Left cardiac atrium (tissue), 4 donors: Measurements from ENCODE around the gene BLVRA. TPM values are rescaled to one million over a fixed set of nuclear protein-coding genes. Genes with fewer than 3 reads are reported as not detected.
"Not testable (repeated sequence)": the region's sequence is repeated elsewhere in the genome, so short reads cannot be mapped to it uniquely, and the experiment has no call there.

Experiments used
- ATAC-seq, 2 donors: fragments of 200-7000 bp; cut with Tn5 transposase; one replicate each; pipeline ENCODE4 v1.9.1; 2020; ENCODE audit warnings: mild to moderate bottlenecking in 2 of 2, moderate library complexity in 2 of 2
- DNase-seq: peaks from one replicate; pipeline ENCODE4 v3.0.0-alpha.2; 2020
- intact Hi-C, 2 donors: fragments of 100-400 bp; cut with DNase I; formaldehyde crosslinking; loops; one replicate each; pipeline versions ENCODE4 v1.14.1 to v1.15.1; 2022 to 2023
- total RNA-seq, 2 donors: library from RNA; stranded (reverse); fragmentation: NEBNext Ultra II Directional; extraction: Animal tissue kit (Norgen Biotek cat#: 25700); gene quantifications; one replicate each; pipeline ENCODE4 v1.2.1, GENCODE V29; 2021
- donor health status: DM: no; HTN: yes; CAD: no.
- donor health status: DM: no; HTN: yes; CAD: no; lungs with severe emphysema.
- donor health status: DM: yes; HTN: yes; CAD: no.
- donor health status: Dilated cardiomyopathy.

The BLVRA gene
- total RNA-seq, 2 donors from 2014 or later = 47.2 to 51.9 TPM

DNA sequence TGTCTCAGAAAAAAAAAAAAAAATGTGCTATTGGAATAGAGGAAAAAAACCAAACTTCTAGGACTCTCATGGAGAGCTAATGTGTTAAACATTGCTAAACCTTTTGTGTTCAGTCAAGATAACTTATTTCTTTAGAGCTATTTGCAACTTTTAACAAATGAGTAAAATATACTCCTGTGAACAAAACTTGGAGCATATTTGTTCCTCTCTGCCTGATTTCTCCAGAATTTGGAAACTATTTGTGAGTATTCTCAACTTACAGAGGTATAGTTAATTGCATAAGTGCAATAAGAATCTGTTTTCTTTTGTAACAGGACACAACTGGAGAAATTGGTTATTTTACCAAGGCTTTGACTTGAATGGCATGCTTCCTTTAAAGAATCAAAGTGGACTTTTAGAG, 72.4 kb downstream of the BLVRA start:
- intact Hi-C loops = loop anchor here (10.0 kb wide), 1 partner anchor 106 kb away; the partner anchor contains the start of gene COA1 (in 2 of the 2)
- not testable (repeated sequence) for DNase-seq, ATAC-seq

DNA sequence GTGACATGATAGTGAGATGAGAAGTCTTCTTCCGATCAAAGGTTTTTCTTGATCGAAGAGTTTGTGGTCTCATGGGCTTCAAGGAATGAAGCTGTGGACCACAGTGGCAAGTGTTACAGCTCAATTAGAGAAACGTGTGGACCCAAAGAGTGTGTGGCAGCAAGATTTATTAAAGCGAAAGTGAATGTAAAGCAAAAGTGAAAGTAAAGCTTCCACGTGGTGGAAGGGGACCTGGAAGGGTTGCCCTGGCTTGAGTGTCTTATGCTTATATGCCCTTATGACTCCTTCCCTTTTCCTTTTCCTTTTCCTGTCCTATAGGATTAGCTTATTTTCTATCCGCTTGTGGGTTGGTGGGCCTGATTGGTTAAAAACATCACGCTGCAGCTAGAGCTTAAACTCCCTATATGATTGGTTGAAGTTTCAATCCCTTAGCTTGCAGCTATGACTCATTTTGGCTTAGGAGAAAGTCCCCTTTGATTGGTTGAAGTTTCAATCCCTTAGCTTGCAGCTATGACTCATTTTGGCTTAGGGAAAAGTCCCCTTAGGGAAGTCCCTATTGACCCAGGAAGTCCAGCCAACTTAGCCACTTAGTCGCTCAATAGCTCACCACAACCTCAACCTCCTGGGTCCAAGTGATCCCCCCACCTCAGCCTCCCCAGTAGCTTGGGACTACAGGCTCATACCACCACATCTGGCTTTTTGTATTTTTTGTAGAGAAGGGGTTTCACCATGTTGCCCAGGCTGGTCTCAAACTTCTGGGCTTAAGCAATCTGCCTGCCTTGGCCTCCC, 76.2 kb downstream of the BLVRA start:
- intact Hi-C loops = loop anchor here (5.0 to 10.0 kb wide), 2 partner anchors 110 to 252 kb away; partner anchors contain the start of genes COA1 (in 2 of the 2) and STK17A (in 1 of the 2)
- DNase-seq (no peak), ATAC-seq (no peak)

DNA sequence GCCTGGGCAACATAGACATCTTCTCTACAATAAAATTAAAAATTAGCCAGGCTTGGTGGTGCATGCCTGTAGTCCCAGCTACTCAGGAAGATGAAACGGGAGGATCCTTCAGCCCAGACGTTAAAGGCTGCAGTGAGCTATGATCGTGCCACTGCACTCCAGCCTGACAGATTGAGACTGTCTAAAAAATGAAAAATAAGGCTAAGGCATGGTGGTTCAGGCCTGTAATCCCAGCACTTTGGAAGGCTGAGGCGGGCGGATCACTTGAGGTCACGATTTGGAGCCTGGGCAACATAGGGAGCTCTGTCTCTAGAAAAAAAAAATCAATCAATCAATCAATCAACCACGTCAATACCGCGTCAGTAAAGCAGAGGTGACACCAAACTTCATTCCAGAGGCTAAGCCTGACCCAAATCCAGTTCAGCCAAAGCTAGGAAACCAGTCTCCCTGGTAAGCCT, 79.8 kb downstream of the BLVRA start:
- ATAC-seq = no peak

DNA sequence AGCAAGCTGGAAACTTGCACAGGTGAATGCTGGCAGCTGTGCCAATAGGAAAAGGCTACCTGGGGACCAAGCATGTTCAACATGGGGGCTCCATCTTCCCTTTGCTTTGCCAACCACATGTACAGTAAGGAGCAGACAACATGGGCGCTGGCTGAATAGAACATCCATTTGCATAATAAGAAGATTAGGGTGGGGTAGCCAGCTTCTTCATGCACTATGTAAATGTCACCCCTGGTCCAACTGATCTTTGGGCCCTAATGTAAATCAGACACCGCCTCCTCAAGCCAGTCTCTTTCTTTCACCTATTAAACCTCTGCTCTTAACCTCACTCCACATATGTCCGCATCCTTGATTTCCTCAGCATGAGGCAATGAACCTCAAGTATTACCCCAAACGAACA, 84.8 kb downstream of the BLVRA start:
- DNase-seq = no peak

More for the DNA sequence above, 79.8 kb downstream of the BLVRA start:
- intact Hi-C loops = loop anchor here (2.0 to 10.0 kb wide), 3 partner anchors 113 to 897 kb away; partner anchors contain the start of genes COA1 (in 2 of the 2) and STK17A (in 1 of the 2)
- no peak for DNase-seq

DNA sequence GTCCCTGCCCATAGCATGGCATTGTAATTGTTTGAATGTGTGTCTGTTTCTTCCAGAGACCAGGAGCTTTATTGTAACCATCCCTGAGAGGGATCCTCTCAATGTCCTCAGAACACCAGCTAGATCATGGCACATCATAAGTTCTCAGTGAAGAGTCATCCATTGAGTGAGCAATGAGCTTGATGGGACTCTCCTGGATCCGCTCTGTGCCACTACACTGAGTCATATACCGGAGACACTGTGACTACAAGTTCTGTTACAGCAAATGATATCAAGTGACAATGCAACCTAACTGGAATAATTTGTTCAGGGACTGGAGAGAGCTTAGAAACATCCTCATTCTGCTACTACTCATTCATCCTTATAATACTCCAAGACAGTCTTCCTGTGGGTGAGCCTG, 85.8 kb downstream of the BLVRA start:
- DNase-seq (no peak), ATAC-seq (no peak)
- intact Hi-C loops = no loop called here

More for the DNA sequence above, 84.8 kb downstream of the BLVRA start:
- no peak for ATAC-seq
- intact Hi-C loops = no loop called here

DNA sequence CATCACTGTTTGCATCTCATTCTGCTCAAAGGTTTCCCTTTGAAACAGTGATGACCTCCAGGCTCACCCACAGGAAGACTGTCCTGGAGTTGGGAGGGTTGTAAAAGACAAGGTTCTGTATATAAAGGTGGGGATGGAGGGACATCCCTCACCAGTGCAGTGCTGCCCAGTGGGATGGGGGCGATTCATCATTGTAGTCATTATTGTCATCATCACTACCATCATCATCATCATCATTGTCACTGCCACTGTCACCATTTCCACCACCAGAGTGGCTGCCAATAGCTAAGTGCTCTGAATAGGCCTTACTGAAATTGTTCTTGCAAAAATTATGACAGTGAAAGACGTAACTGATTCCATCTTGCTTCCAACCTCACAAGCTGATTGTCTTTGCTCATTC, 86.2 kb downstream of the BLVRA start:
- no peak for DNase-seq
- intact Hi-C loops = no loop called here

DNA sequence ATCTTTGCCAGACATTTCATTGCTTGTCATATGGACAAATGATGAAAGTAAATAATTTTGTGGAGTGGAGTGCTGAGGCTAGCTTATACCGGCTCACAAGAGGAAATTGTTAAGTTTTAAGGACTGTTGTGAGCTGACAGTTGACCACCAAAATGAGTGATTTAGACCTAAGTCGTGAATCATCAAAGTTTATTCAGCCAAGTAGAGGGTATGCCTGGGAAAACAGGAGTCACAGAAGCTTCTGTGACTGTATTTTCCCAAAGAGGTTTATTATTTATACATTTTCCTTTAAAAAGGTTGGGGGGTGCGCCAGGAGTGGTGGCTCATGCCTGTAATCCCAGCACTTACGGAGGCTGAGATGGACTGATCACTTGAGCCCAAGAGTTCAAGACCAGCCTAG, 89.0 kb downstream of the BLVRA start:
- intact Hi-C loops = no loop called here
- DNase-seq = no peak
- no peak for ATAC-seq

More for the DNA sequence above, 86.2 kb downstream of the BLVRA start:
- no peak for ATAC-seq

DNA sequence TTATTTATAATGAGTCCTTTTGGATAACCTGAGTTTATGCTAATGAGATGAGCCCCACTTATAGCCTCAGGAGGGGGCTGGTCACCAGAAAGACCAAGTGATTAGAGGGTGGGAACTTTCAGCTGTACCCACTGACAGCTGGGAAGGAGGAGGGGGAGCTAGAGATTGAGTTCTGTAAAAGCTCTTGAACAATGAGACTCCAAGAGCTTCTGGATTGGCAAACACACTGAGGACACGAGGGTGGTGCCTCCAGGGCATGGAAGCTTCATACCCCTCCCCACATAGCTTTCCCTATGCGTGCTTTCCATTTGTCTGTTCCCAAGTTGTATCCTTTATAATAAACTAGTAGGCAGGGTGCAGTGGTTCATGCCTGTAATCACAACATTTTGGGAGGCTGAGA, 90.6 kb downstream of the BLVRA start:
- ATAC-seq = no peak

DNA sequence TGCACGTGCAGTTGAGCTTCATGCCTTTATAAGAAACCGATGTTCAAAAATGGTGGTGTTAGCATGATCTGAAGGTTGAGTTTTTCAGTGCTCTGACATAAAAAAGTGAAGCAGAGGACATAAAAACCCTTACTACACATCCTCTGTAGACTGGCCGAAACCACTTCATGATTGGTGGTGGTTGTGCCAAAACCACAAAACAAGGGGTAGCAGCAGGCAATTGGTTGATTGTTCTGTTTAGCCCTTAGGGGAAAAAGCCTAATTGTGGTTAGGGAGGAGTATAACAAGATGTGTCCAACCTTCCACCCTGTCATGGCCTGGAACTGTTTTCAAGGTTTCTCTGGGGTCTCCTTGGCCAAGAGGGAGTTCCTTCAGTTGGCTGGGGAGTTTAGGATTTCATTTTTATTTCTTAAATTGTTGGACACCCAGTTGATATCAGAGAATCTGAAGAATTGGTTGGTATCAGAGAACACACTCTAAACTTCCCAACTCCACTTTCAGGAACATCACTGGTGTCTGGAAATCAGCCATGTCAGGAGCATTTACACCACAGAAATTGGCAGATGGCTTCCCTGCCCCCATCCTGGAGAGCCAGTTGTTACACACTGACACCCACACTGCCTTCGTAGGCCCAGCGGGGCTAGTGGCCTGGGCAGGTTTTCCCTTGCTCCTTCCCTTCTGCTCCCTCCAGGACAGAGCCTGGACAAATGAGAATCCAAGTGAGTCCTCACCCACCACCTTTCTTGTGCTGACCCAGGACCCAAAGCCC, 92.1 kb downstream of the BLVRA start:
- ATAC-seq (no peak), DNase-seq (no peak)
- intact Hi-C loops = no loop called here

More for the DNA sequence above, 90.6 kb downstream of the BLVRA start:
- intact Hi-C loops = no loop called here
- no peak for DNase-seq

DNA sequence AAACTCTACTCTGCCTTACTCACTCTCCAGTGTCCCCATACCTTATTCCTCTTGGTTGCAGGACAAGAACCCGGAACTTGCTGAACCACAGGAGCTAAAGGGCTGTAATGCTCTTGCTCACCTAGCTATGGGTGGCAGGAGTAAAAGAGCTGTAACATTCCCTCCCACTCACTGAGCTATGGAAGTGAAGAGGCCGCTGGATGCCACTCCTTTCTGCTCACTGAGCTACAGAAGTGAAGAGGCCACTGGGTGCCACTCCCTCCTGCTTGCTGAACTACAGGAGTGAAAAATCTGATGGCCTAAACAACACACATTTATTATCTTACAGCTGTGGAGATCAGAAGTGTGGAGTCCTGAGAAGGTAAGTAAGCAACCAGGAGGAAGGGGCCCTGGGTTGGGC, 93.3 kb downstream of the BLVRA start:
- DNase-seq = no peak
- no peak for ATAC-seq
- intact Hi-C loops = no loop called here

DNA sequence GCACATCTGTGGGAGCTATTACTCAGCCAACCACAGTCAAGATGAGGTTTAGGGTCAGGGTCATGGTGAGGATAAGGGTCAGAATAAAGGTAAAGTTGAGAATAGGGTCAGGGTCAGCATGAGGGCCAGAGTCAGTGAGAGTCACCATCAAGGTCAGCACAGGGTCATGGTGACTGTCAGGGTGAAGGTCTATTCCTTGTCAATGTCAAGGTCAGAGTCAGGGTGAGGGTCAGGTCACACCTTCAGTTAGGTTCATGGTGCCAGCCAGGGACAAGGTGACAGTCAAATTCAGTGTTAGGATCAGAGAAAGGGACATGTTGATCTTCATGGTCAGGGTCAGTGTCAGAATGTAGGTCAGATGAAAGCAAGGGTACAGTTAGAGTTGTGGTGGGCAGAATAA, 96.7 kb downstream of the BLVRA start:
- ATAC-seq = no peak
- intact Hi-C loops = no loop called here
- no peak for DNase-seq

DNA sequence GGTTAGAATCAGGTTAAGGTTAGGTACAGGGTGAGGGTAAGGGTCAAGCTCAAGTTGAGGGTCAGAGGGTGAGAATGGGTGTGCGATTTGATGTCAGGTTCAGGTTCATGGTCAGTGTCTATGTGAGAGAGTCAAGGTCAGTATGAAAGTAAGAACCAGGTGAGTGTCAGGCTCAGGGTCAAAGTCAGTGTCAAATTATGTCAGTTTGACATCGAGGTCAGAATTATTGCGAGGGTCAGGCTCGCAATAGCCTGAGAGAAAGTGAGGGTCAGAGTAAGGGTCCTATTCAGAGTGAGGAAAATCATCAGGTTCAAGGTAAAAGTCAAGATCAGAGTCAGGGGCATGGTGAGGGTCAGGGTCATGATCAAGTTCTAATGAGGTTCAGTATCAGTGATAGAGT, 97.8 kb downstream of the BLVRA start:
- DNase-seq (no peak), ATAC-seq (no peak)
- intact Hi-C loops = no loop called here

Other genes with a start within 250 kb of the BLVRA start
- gene STK17A, start 175.6 kb upstream of the BLVRA start, total RNA-seq = 10 to 100 TPM; 12.2 to 18.0 TPM
- 10 to 100 TPM; 52.7 to 55.4 TPM for gene COA1, start 29.2 kb upstream of the BLVRA start, total RNA-seq
- gene MRPS24, start 110.8 kb downstream of the BLVRA start, total RNA-seq = 100 to 1,000 TPM; 125 to 139 TPM
- gene URGCP, start 147.9 kb downstream of the BLVRA start, total RNA-seq = 10 to 100 TPM; 27.8 to 37.4 TPM
- gene UBE2D4, start 167.8 kb downstream of the BLVRA start, total RNA-seq = 10 to 100 TPM; 38.8 to 40.7 TPM
- not detected for gene SPDYE1, start 239.2 kb downstream of the BLVRA start, total RNA-seq